ENCODE results near the gene PSME2.

DNA sequence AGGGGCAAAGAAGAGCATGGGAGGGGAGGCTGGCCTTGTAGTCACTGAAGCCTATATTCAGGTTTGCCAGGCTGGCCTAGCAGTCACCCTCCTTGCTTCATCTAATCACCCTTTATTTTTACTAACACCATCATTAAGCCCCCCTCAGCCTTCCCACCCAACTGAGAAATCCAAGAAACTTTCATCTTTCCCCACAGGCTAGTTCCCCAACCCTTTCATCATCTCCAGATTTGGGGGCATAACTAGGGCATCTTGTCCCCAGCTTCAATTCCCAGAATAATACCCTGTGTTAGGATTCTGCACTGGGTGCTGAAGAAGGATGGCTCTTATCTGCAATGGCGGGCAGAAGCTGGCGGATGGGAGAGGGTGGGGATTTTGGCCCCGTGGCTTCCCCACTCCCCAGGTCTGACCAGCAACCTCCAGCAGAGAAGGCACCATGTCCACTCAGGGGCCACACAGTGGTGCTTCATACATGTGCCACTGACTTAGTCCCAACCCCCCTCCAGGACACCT lies 45.4 kb downstream of the PSME2 start:
- TF ChIP-seq, protein P1, sequence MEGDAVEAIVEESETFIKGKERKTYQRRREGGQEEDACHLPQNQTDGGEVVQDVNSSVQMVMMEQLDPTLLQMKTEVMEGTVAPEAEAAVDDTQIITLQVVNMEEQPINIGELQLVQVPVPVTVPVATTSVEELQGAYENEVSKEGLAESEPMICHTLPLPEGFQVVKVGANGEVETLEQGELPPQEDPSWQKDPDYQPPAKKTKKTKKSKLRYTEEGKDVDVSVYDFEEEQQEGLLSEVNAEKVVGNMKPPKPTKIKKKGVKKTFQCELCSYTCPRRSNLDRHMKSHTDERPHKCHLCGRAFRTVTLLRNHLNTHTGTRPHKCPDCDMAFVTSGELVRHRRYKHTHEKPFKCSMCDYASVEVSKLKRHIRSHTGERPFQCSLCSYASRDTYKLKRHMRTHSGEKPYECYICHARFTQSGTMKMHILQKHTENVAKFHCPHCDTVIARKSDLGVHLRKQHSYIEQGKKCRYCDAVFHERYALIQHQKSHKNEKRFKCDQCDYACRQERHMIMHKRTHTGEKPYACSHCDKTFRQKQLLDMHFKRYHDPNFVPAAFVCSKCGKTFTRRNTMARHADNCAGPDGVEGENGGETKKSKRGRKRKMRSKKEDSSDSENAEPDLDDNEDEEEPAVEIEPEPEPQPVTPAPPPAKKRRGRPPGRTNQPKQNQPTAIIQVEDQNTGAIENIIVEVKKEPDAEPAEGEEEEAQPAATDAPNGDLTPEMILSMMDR (conservative IDR thresholded peaks at IDR 0.05; ENCODE audit: low read depth in 2 of 2), result no peak
- TF ChIP-seq CREB1 (CRISPR knock-in tag; IDR thresholded peaks at IDR 0.05; ENCODE audit: low read depth) (no peak), EZH2 (IDR thresholded peaks at IDR 0.05; ENCODE audit: low read depth, unreplicated experiment) (no peak), POLR2AphosphoS5 (IDR thresholded peaks at IDR 0.05; ENCODE audit: low read depth) (no peak; the same call in 1 of the 2 replicates), JUNB (IDR thresholded peaks at IDR 0.05; ENCODE audit: unreplicated experiment) (no peak), STAT1 (IDR thresholded peaks at IDR 0.05; ENCODE audit: unreplicated experiment) (no peak)
- TF ChIP-seq, protein P2, sequence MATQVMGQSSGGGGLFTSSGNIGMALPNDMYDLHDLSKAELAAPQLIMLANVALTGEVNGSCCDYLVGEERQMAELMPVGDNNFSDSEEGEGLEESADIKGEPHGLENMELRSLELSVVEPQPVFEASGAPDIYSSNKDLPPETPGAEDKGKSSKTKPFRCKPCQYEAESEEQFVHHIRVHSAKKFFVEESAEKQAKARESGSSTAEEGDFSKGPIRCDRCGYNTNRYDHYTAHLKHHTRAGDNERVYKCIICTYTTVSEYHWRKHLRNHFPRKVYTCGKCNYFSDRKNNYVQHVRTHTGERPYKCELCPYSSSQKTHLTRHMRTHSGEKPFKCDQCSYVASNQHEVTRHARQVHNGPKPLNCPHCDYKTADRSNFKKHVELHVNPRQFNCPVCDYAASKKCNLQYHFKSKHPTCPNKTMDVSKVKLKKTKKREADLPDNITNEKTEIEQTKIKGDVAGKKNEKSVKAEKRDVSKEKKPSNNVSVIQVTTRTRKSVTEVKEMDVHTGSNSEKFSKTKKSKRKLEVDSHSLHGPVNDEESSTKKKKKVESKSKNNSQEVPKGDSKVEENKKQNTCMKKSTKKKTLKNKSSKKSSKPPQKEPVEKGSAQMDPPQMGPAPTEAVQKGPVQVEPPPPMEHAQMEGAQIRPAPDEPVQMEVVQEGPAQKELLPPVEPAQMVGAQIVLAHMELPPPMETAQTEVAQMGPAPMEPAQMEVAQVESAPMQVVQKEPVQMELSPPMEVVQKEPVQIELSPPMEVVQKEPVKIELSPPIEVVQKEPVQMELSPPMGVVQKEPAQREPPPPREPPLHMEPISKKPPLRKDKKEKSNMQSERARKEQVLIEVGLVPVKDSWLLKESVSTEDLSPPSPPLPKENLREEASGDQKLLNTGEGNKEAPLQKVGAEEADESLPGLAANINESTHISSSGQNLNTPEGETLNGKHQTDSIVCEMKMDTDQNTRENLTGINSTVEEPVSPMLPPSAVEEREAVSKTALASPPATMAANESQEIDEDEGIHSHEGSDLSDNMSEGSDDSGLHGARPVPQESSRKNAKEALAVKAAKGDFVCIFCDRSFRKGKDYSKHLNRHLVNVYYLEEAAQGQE (IDR thresholded peaks at IDR 0.05; ENCODE audit: unreplicated experiment), result no peak
- TF ChIP-seq, protein P3, sequence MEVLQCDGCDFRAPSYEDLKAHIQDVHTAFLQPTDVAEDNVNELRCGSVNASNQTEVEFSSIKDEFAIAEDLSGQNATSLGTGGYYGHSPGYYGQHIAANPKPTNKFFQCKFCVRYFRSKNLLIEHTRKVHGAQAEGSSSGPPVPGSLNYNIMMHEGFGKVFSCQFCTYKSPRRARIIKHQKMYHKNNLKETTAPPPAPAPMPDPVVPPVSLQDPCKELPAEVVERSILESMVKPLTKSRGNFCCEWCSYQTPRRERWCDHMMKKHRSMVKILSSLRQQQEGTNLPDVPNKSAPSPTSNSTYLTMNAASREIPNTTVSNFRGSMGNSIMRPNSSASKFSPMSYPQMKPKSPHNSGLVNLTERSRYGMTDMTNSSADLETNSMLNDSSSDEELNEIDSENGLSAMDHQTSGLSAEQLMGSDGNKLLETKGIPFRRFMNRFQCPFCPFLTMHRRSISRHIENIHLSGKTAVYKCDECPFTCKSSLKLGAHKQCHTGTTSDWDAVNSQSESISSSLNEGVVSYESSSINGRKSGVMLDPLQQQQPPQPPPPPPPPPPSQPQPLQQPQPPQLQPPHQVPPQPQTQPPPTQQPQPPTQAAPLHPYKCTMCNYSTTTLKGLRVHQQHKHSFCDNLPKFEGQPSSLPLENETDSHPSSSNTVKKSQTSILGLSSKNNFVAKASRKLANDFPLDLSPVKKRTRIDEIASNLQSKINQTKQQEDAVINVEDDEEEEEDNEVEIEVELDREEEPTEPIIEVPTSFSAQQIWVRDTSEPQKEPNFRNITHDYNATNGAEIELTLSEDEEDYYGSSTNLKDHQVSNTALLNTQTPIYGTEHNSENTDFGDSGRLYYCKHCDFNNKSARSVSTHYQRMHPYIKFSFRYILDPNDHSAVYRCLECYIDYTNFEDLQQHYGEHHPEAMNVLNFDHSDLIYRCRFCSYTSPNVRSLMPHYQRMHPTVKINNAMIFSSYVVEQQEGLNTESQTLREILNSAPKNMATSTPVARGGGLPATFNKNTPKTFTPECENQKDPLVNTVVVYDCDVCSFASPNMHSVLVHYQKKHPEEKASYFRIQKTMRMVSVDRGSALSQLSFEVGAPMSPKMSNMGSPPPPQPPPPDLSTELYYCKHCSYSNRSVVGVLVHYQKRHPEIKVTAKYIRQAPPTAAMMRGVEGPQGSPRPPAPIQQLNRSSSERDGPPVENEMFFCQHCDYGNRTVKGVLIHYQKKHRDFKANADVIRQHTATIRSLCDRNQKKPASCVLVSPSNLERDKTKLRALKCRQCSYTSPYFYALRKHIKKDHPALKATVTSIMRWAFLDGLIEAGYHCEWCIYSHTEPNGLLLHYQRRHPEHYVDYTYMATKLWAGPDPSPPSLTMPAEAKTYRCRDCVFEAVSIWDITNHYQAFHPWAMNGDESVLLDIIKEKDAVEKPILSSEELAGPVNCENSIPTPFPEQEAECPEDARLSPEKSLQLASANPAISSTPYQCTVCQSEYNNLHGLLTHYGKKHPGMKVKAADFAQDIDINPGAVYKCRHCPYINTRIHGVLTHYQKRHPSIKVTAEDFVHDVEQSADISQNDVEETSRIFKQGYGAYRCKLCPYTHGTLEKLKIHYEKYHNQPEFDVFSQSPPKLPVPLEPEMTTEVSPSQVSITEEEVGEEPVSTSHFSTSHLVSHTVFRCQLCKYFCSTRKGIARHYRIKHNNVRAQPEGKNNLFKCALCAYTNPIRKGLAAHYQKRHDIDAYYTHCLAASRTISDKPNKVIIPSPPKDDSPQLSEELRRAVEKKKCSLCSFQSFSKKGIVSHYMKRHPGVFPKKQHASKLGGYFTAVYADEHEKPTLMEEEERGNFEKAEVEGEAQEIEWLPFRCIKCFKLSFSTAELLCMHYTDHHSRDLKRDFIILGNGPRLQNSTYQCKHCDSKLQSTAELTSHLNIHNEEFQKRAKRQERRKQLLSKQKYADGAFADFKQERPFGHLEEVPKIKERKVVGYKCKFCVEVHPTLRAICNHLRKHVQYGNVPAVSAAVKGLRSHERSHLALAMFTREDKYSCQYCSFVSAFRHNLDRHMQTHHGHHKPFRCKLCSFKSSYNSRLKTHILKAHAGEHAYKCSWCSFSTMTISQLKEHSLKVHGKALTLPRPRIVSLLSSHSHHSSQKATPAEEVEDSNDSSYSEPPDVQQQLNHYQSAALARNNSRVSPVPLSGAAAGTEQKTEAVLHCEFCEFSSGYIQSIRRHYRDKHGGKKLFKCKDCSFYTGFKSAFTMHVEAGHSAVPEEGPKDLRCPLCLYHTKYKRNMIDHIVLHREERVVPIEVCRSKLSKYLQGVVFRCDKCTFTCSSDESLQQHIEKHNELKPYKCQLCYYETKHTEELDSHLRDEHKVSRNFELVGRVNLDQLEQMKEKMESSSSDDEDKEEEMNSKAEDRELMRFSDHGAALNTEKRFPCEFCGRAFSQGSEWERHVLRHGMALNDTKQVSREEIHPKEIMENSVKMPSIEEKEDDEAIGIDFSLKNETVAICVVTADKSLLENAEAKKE (CRISPR knock-in tag; IDR thresholded peaks at IDR 0.05), result no peak
